ENCODE measurements around the gene CSTF1.

DNA sequence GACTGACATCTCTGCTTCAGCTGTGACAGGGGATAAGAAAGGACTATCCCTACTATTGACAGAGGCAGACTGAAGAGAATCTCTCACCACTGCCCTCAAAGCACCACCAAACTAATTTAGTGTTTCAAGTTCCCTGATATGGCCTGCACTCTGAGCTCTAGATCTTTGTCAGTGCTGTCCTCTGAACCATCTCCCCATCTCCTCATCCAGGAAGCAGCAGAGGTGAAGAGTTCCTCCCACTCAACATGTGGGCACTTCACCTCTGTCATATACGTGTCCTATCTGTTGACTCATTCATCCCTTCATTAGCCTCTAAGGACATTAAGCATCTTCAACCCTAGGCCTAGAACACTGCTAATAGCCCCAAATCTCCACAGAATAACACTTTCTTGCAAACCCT, 19.6 kb upstream of the CSTF1 start:
- TF ChIP-seq POLR2AphosphoS5 (IDR thresholded peaks at IDR 0.05; ENCODE audit: low read depth, low read length) (no peak), POLR2A (IDR thresholded peaks at IDR 0.05; ENCODE audit: low read depth, low read length) (no peak), SPI1 (IDR thresholded peaks at IDR 0.05; ENCODE audit: low read depth, low read length) (no peak), TAF1 (IDR thresholded peaks at IDR 0.05; ENCODE audit: low read depth, low read length) (no peak), PAX5 (IDR thresholded peaks at IDR 0.05; ENCODE audit: insufficient read depth, low read length, severe bottlenecking) (no peak)
